GM21737 (cell line): ENCODE data around the gene PTPRT.

Source experiments
- ATAC-seq: cut with Tn5 transposase; IDR thresholded peaks from one replicate; pipeline ENCODE4 v1.9.1; 2021; ENCODE audit warnings: mild to moderate bottlenecking, moderate library complexity; ENCODE audit not compliant: unreplicated experiment

PTPRT gene

GRCh38 chr20:42740226-42740870 lies 449.4 kb downstream of the PTPRT start:
- ATAC-seq, result no peak

GRCh38 chr20:42739683-42740082 lies 450.0 kb downstream of the PTPRT start:
- ATAC-seq, result no peak

- no peak for ATAC-seq
Observed at GRCh38 chr20:42735539-42735938, 454.2 kb downstream of the PTPRT start.

GRCh38 chr20:42734660-42735368 lies 454.9 kb downstream of the PTPRT start:
- ATAC-seq, result no peak

- ATAC-seq, result no peak
Observed at GRCh38 chr20:42721923-42722322, 467.8 kb downstream of the PTPRT start.

GRCh38 chr20:42714298-42715141 lies 475.2 kb downstream of the PTPRT start:
- no peak for ATAC-seq

GRCh38 chr20:42708266-42708665 lies 481.4 kb downstream of the PTPRT start:
- ATAC-seq, result no peak

GRCh38 chr20:42706759-42707158 lies 482.9 kb downstream of the PTPRT start:
- no peak for ATAC-seq

- no peak for ATAC-seq
Observed at GRCh38 chr20:42705550-42705949, 484.2 kb downstream of the PTPRT start.

GRCh38 chr20:42703744-42704143 lies 486.0 kb downstream of the PTPRT start:
- no peak for ATAC-seq

GRCh38 chr20:42701948-42702347 lies 487.8 kb downstream of the PTPRT start:
- no peak for ATAC-seq

GRCh38 chr20:42700372-42700771 lies 489.3 kb downstream of the PTPRT start:
- no peak for ATAC-seq

- no peak for ATAC-seq
Observed at GRCh38 chr20:42697962-42698361, 491.7 kb downstream of the PTPRT start.

- ATAC-seq, result no peak
Observed at GRCh38 chr20:42690842-42691437, 498.8 kb downstream of the PTPRT start.

GRCh38 chr20:42688576-42688975 lies 501.1 kb downstream of the PTPRT start:
- no peak for ATAC-seq

- no peak for ATAC-seq
Observed at GRCh38 chr20:42686057-42686456, 503.6 kb downstream of the PTPRT start.

GRCh38 chr20:42678895-42679294 lies 510.8 kb downstream of the PTPRT start:
- ATAC-seq, result no peak

GRCh38 chr20:42656130-42656529 lies 533.6 kb downstream of the PTPRT start:
- ATAC-seq, result no peak

GRCh38 chr20:42652266-42652665 lies 537.4 kb downstream of the PTPRT start:
- ATAC-seq, result no peak

- no peak for ATAC-seq
Observed at GRCh38 chr20:42650191-42650746, 539.4 kb downstream of the PTPRT start.

GRCh38 chr20:42649748-42650147 lies 540.0 kb downstream of the PTPRT start:
- no peak for ATAC-seq
